Anterior cingulate cortex (tissue), 58 donors: ENCODE measurements around the gene ZSWIM3.

Experiments
- DNase-seq, 58 donors: peaks; one replicate each; lab custom pipeline; 2025; lab: John Stamatoyannopoulos, UW

ZSWIM3 gene

DNA sequence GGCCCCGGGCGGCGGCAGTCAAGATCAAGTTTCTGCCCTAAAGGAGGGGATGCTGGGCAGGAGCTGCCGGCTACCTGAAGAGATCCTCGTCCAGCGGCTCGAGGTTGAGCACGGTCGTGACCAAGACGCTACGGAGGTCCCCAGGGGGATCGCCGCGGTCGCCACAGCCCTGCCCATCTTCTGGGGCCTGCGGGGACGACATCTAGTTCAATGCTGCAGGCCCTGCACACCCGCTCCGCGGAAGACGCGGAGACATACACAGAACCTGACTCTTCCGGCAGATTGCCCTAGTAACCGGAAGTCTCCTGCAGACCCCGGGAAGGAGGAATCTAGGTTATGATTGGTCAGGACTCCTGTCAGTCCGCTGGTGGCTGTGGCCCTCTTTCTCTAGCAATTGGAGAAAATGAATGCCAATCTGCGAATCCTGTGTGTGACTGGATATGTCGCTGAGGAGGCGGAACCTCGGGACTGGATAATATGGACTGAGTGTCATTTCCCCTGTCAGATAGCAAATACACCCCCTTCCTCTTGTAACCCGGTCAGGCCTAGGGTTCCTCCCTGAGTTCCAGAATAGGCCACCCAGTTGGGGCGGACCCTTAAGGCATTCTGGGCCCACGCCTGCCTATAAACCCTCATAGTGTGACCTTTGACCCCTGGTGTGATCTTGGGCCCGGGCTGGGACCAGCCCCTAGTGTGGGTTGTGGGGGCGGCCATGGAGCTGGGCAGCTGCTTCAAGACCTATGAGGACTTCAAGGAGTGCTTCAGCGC, at the start of gene ZSWIM3, which contains the start of gene ACOT8:
ZSWIM3 (plus strand) TSS at position 501 of the 768 bp plus-strand sequence; CDS start at position 713, 212 bp downstream.
ACOT8 (minus strand) TSS at position 279 of the 768 bp plus-strand sequence; CDS start at position 202, 77 bp downstream.
- peak; percentile 45 to 99 (median 92) for DNase-seq

DNA sequence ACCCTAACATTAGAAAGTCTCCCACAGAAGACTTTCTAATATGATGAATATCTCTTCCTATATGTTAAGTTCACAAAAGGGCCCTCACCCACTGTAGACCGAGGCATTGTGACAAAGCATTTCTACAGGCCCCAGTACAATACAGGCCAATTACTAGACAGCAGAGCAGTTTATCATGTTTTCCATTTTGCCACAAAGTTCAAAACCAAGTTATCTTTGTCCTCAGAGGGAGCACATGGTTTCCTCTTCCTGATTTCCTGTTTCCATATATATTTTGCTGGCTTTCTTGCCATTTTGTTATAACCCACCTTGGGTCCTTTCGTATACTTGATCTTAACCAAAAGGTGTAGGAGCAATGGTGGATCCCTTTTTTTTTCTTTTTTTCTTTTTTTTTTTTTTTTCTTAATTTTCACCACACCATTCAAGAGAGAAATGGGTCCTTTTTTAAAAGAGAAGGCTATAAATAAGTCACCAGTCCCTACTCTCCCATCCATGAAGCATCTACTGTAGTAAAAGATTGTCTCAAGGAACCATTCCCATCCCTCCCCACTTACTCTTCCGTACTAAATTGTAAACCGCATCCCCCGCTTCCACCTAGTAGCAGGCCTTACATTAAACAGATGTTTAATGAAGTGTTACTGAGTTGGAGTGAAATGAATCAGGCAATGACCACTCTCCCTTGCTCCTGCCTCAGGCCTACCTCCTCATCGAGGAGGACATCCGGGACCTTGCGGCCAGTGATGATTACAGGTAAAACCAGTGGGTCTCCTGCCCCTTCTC, 47.0 kb upstream of the ZSWIM3 start:
- DNase-seq = no peak

GRCh38 chr20:45812157-45813005, 45.0 kb upstream of the ZSWIM3 start, which contains the start of gene UBE2C:
UBE2C (plus strand) TSS chr20:45812644; CDS start chr20:45812696, 52 bp downstream.
- peak; percentile 69 to 99 (median 97) for DNase-seq

DNA sequence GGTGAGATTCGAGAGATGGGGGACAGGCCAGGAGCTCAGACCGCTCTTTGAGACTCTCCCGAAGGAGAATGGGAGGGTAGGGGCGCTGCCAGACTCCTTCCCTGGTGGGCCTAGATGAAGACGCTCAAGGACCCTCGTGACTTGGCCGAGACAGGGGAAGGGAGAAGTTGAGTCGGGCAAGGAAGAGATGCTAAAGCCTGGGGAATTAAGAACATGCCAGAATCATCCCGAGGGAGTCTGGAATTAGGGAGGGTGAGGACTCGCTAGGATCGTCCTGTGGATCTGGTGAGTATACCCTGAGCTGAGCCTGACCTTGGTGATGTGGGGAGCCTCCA, 44.4 kb upstream of the ZSWIM3 start:
- no peak for DNase-seq

- no peak for DNase-seq
These were observed 43.9 kb upstream of the ZSWIM3 start for GRCh38 chr20:45813489-45813888.

DNA sequence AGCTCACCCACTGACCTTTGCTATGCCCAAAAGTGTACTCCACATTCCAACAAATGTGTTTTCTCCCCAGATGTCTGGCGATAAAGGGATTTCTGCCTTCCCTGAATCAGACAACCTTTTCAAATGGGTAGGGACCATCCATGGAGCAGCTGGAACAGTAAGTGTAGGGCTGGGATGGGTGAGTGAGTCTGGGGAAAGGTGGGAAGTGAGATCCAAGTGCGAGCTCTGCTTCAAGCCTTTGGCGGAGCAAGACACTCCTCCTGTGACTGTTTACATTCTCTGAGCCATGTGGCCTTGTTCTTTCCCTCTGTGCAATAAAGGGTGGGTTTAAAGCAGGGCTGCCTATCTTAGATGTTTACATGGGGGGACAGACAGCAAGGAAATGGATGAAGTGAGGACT, 43.1 kb upstream of the ZSWIM3 start:
- no peak for DNase-seq

- DNase-seq = no peak
These were observed 40.5 kb upstream of the ZSWIM3 start for GRCh38 chr20:45816951-45817350.

DNA sequence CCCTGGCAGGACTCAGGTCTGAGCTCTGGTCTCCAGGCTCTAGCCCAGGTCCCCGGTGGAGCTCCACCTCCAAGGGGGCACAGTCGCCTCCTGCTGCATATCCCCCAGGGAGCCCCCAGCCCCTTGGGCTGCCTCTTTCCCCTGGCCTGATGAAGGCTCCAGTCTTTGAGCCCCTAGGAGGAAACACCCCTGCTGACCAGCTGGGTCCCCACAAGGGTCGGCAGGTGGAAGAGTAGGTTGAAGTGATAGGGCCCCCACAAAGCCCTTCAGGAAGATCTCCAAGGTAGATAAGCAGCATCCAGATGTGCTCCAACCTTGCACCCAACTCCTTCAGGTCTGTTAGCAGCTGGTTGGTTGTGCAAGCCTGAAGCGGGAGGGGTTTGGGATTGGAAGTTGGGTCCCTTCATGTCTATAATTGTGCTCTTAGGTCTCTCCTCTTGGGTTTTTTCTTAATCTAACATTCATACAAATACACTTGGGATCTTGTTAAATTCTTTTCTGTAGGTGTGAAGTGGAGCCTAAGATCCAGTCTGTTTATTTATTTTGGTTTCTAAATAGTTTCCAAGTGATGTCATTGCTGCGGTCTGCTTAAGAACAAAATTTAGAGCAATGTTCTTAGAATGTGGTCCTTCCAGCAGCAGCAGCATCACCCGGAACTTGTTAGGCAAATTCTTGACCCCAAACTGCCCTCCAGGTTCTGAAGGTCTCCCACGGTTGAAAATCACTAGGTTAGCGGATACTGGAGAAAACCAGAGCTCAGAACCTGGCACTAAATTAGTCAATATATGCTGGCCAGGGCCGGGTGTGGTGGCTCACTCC, 39.8 kb upstream of the ZSWIM3 start:
- no peak for DNase-seq

DNA sequence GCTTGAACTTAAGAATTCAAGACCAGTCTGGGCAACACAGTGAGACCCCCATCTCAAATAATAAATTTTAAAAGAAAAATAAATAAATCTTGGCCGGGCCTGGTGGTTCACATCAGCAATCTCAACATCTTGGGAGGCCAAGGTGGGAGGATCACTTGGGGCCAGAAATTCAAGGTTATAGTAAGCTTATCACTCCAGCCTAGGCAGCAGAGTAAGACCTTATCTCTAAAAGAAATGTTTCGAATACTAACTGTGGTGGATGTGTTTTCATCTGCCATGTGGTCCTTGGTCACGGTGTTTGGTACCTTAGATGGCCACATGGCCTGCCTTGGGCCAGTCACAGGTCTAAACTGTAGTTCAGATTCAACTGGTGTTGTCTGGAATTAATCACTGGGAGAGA, 39.2 kb upstream of the ZSWIM3 start:
- DNase-seq = no peak

DNA sequence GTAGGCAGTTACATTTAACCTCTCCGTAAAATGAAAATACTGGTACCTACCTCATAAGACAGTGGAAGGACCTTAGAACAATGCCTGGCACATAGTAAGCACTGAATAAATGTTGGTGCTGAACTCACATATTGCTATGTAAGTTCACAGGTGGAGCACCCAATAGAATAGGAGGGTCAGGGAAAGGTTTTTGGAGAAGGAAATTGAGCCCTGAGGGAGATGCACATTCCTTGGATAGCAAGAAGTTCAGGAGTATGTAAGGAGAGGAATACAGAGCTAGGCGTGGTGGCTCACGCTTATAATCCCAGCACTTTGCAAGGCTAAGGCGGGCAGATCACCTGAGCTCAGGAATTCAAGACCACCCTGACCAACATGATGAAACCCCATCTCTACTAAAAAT, 37.9 kb upstream of the ZSWIM3 start:
- no peak for DNase-seq

DNA sequence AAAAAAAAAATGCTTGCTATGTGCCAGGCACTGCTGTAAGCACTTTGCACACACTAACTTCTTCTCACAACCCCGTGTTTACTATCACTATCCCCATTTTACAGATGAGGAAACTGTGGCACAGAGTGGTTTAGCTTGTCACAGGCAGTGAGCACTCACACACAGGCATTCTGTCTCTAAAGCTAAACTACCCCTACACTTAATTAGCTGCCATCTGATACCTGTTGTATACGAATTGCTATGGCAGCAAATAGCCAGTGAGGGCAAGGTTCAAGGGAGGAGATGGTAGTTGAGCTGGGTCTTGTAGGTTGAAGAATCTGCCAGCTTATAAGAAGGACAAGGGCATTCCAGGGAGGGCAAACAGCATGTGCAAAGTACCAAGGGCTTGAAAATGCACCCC, 35.5 kb upstream of the ZSWIM3 start:
- DNase-seq = no peak

- DNase-seq = peak in 7 of 58 donors; percentile 12 to 41 (median 22)
These were observed 34.6 kb upstream of the ZSWIM3 start for GRCh38 chr20:45822857-45823256.

DNA sequence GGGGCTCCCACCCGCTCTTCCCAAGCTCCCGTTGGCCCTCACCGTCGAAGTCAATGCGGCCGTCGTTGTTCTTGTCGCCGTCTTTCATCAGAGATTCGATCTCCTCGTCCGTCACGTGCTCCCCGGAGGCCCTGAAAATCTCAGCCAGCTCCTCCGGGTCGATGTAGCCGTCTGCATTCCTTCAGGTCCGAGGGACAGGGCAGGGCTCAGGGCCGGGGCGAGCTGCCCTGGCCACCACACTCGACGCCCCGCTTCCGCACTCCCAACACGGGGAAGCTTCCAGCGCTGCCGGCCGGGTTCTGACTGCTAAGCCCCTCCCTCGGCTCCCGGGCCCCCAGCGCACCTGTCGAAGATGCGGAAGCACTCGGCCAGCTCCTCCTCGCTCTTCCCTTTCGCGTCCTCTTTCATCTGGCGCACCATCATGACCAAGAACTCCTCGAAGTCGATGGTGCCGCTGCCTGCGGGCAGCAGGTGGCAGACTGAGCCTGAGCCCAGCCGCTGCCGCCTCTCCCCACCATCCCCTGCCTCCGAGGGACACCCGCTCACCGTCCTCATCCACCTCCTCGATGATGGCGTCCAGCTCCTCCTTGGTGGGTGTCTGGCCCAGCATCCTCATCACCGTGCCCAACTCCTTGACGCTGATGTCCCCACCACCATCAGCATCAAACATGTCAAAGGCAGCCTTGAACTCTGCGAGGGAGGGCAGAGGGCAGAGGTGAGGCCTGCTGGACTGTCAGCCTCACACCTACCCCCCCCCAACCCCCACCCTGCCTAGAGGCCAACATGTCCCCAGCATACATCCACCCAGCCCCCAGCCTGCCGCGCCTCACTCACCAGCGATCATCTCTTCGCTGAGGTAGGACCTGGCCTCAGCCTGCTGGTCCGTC, 33.2 kb upstream of the ZSWIM3 start:
- DNase-seq = peak in 5 of 58 donors; percentile 12 to 18 (median 14)

DNA sequence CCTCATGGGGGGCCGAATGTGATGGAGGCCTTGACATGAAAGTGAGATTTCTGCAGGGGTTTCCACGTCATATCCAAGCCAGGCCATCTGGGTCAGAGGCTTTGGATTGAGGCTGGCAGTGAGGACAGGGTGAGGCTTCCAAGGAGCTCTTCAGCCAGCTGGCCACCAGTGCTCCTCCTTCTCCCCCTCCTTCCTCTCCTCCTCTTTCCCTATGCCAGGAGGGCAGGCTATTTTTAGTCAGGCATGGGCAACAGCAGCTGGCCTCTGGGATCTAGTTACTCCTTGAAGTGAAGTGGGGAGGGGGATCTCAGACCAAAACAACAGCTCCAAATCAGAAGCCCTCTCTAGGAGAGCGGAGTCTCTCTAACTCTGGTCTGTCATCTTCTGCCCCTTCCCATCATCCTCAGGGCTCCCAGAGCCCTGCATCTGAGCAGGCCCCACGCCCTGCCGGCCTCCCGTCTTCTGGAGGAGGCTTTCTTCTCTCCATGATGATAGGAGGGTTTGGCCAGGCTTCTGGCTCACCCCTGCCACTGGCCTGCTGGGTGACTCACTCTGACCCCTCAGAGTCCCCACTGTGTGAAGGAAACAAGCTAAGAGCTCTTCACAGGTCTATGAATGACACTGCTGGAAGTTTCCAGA, 30.9 kb upstream of the ZSWIM3 start:
- peak in 2 of 58 donors; percentile 9 to 11 for DNase-seq

DNA sequence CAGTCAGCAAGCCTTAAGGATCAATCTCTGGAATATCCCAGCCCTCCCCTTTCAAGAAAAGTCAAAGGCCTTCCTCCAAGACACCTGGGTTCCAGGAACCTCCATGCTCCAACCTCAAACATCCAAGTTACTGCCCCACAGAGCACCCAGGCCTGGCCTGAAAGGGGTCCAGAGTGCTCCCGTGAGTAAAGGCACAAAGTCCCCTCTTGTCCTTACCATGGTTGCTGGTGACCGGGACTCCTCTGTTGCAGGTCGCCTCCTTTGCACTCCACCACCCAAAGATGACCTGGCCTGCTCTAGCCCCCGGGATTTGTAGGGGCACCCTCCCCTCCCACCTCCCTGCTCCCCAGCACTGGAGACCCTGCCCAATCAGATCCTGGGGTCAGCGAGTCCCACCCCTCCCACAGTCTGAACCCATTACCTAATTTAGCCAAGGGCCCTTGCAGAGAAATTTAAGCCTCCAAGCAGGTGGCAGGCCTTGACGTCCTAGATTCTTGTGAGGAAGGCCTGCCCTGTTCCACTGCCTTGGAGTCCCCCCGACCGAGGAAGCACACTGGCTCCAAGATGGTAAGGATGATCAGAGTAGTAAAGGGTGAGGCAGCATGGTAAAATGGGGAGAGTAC, 30.3 kb upstream of the ZSWIM3 start, which contains the start of gene TNNC2:
TNNC2 (minus strand) TSS at position 283 of the 623 bp plus-strand sequence; CDS start at position 219, 64 bp downstream.
- no peak for DNase-seq

- DNase-seq = no peak
These were observed 29.7 kb upstream of the ZSWIM3 start for GRCh38 chr20:45827712-45828111.

DNA sequence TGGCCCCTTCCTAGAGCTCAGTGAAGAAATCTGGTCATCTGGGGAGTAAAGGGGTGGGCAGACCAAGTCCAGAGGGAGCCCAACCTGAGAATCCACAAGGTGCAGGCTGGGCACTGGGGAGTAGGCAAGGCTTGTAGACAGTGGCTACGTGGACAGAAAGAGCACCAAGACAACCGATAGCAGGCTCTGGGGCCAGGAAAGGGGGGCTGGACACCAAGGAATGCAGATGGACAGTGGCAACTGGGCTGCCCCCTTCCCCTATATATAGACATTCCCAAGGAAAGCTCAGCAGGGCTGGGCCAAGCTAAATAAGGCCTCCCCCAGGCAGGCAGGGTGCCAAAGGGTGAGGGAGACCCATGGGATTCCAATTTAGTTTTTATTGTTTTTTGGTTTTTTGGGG, 28.8 kb upstream of the ZSWIM3 start:
- no peak for DNase-seq
